Hindlimb muscle (tissue), 1 donor: ENCODE results near the gene ATAD3B. TPM values are rescaled to one million over a fixed set of nuclear protein-coding genes. Genes with fewer than 3 reads are reported as not detected.
"Not testable (repeated sequence)": the region's sequence is repeated elsewhere in the genome, so short reads cannot be mapped to it uniquely, and the experiment has no call there.

Source experiments
- DNase-seq: peaks from one replicate; pipeline ENCODE4 v3.0.0-alpha.2; 2013
- polyA plus RNA-seq: library from polyadenylated mRNA; unstranded; fragments of 120-200 nt; gene quantifications from one replicate; pipeline ENCODE4 v1.2.1, GENCODE V29; 2013; ENCODE audit not compliant: insufficient read length

The ATAD3B gene
- polyA plus RNA-seq, 1 donor: 13.0 TPM

DNA sequence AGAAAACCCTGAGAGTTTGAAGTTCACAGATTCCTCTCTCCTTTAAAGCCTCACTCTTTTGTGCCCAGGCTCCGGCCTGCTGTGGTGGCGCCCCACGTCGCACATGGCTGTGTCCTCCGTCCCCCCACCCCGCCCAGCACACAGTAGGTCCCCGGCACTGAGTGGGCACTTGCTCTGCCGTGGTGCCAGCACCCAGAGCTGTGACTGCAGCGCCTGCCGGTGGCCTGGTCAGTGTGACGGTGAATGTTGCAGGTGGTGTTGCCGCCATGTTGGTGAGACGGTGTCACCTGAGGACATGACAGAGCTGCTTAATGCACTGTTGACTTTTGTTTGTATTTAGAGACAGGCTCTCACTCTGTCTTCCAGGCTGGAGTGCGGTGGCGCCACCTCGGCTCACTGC lies 18.7 kb upstream of the ATAD3B start:
- DNase-seq: no peak

GRCh38 chr1:1454286-1455056 lies 17.1 kb upstream of the ATAD3B start:
- DNase-seq: not testable (repeated sequence)

DNA sequence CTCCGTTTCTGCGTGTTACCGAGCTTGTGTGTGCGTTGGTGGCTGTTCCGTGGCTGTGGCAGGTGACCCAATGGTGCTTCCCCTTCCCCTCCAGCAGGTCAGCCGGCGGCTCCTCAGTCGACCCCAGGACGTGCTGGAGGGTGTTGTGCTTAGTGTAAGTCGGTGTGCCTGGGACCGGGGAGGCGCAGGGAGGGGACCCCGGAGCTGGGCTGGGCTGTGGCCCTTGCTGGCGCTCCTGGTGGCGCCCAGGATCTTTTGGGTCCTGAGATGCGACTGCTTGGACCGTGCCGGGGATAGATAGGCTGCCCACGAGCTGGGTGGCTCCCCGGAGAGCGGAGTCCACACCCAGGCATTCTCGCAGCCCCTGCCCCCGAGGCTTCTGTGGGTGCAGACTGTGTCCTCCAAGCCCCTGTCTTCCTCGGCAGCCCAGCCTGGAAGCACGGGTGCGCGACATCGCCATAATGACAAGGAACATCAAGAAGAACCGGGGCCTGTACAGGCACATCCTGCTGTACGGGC lies 16.1 kb upstream of the ATAD3B start:
- no peak for DNase-seq

DNA sequence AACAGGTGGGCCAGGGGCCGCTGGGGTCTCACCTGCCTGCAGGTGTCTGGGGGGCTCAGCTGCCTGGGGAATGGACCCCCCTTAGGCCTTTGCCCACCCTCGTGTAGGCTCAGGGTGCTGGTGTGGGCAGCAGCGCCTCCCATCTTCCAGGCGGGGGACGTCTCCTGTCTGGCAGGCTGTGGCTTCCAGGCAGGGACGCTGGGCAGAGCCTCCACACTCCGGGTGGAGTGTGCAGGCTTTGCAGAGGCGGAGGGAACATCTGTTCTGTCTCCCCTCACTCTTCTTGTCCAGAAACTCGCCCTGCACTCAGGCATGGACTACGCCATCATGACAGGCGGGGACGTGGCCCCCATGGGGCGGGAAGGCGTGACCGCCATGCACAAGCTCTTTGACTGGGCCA lies 15.6 kb upstream of the ATAD3B start:
- not testable (repeated sequence) for DNase-seq

DNA sequence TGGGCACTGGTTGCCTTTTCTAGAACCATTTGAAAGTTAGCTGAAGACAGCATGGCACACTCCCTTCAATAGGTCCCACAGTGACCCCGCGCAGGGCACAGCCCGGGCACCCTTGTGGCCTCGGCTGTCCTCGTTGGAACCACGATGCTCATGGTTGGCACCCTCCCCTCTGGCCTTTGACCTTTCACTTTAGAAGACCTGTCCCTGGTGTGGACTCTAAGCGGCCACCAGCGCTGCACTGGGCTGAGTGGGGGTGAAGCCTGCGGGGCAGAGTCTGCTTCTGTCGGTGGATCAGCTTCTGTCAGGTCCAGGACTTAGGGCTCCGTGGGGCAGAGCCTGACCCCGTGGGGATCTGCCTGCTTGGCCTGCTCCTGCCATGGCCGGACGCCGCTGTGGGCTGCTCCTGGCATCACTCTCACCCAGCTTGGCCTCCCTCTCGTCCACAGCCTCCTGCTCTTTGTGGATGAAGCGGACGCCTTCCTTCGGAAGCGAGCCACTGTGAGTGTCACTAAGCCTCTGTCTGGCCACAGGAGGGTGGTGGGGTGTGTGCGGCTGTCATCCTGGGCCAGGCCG lies 14.8 kb upstream of the ATAD3B start:
- DNase-seq: not testable (repeated sequence)

DNA sequence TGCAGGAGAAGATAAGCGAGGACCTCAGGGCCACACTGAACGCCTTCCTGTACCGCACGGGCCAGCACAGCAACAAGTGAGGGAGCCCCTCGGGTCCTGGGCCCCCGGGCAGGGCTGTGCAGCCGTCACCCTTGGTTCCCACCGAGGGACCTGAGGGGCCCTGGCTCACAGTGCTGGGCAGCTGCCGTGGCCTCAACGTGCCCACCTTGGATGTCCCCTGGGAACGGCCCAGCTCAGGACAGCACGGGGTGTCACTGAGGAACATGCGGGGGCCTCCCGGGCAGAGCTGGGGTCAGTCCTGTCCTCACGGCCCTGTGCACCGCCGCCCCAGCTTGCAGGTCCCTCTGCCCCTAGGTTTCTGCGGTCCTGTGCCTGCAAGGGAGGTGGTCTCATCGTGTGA lies 12.4 kb upstream of the ATAD3B start:
- not testable (repeated sequence) for DNase-seq

DNA sequence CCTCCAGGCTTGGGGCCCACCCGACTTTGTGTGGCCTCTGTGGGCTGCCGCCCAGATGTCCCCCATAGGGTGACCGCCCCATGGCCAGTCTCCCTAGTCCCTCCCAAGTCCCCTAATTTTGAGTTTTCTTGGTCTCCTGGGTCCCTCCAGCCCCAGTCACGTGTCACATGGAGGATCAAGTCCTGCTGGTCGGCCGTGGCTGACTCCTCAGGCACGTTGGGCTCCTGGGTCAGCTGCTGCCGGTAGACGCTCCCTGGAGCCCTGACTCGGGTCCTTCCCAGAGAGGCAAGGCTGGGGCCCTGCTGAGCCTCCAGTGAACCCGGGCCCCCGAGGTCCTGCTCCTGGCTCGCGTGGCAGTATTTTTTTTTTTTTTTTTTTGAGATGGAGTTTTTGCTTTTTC lies 11.9 kb upstream of the ATAD3B start:
- not testable (repeated sequence) for DNase-seq

- no peak for DNase-seq
Measured at GRCh38 chr1:1460540-1461130, 10.9 kb upstream of the ATAD3B start.

DNA sequence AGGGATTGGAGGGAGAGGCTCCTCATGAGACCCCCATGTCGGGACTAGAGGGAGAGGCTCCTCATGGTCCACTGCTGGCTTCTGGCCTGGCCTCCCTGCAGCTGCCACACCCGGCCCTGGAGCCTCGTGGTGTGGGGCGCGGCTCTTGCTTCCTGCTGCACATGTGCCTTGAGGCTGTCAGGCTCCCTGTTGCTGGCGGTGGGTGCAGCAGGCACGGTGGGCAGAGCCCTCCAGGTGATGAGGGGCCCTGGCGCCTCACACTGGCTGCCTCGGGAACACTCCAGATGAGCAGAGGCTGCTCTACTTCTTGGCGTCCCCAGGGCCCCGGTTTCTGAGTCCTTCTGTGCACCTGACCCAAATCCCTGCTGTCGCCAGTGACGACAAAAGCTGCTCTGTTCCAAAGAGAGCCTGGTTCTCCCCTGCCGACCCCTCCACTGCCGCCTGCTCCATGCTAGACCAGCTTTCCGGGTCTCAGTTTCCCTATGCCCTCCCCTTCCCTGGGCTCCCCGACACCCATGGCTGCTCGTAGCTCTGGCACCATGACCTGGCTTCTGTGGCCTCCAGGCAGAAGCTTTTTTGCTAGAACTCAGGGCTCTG lies 9.7 kb upstream of the ATAD3B start:
- DNase-seq: no peak

GRCh38 chr1:1462318-1462966 lies 9.1 kb upstream of the ATAD3B start:
- DNase-seq: no peak

- DNase-seq: no peak
Measured at GRCh38 chr1:1463312-1463711, 8.3 kb upstream of the ATAD3B start.

DNA sequence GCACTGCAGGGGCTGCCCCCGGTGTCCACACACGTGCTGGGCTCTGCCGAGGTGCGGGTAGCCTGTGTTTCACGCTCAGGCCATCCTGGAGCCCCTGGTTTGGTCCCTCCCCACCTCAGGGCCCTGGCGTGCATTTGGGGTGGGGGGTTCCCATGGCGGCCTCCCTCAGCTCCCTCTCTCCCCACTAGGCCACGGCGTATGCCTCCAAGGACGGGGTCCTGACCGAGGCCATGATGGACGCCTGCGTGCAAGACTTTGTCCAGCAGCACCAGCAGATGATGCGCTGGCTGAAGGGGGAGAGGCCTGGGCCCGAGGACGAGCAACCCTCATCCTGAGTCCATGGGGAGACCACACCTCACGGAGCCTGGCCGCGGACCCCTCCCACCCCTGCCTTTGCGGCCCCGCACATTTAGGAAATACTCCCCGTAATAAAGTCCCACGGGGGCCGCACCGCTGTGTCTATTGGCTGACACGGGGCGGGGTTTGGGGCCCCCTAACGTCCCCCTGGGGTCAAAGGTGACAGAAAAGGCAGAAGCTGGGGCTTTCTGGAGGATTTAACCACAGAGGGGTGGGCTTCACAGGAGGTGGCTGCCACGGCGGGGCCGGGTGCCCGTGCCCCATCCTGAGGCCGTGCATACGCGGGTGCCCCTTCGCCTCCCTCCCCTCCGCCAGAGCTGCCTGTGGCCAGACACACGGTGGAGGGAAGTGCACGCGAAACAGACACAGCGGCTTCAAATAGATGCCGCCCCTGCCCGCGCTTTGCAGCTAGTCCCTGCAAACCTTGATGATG lies 3.2 kb upstream of the ATAD3B start:
- DNase-seq: not testable (repeated sequence)

GRCh38 chr1:1470626-1471388 lies 758 bp upstream of the ATAD3B start:
- DNase-seq: peak; percentile 6

DNA sequence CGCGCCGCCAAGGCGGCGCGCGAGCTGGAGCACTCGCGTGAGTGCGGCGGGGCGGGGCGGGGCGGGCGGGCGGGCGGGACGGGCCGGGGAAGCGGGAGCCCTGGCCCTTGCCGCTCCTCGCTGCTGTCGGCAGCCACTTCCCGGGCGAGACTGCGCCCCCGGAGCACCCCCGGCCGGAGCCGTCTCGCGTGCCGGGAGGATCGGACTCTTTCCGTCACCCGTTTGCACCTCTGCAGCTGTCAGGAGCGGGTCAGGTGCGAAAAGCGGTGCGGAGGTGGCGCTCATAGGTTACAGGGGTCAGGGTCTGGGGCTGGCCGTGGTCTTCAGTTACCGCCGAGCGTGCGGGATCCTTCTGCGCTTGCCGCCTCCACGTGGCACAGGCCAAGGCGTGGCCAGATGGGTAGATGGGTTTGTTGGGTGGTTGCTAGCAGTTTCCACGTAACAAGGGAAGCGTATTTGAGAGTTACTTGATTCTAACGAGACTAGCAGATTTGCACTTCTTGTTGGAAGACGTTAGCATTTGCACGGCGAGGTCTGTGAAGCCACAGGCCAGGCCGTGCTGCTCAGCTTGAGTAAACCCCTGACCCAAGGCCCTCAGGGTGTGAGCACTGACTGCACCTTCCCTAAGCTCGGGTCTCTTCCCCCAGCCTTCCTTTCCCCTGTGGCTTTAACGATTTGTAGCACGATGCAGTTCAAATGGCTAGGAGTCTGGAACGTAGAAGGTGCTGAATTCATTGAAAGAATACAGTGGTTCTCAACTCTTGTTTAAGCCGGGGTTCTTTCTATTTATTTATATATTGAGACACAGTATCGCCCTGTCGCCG lies 700 bp downstream of the ATAD3B start:
- DNase-seq: not testable (repeated sequence)

DNA sequence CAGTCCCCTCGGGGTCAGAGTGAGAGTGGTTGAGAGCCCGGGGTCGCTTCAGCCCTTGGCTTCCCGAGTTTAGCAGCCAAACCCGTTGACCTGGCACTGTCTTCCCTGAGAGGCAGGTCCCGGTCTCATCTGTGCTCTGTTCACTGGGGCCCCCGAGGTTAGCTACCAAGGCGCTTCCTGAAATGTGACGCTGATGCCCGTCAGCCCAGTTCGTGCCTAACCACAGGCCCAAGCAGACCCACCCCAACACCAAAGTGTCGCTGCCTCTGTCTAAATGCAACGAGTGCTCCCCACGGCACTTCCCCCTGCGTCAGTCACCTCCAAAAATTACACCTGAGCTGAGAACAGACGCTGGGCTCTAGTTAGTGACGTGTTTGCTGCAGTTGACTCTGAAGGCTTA lies 4.4 kb downstream of the ATAD3B start:
- DNase-seq: not testable (repeated sequence)

GRCh38 chr1:1477206-1477605 lies 5.6 kb downstream of the ATAD3B start:
- no peak for DNase-seq

GRCh38 chr1:1479547-1480487 lies 8.3 kb downstream of the ATAD3B start:
- DNase-seq: no peak

GRCh38 chr1:1480488-1480867 lies 8.9 kb downstream of the ATAD3B start:
- not testable (repeated sequence) for DNase-seq

DNA sequence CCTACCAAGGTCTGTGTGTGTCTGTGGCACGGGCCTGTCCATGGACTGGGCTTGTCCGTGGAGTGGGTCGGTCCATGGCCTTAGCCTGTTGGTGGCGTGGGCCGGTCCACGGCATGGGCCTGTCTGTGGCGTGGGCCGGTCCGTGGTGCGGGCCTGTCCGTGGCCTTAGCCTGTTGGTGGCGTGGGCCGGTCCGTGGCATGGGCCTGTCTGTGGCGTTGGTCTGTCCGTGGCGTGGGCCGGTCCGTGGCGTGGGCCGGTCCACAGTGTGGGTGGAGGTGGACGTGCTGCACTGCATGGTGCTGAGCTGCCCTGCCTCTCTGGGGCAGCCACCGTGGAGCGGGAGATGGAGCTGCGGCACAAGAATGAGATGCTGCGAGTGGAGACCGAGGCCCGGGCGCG lies 10.2 kb downstream of the ATAD3B start:
- not testable (repeated sequence) for DNase-seq
